ENCODE results near the gene PSMG3.

DNA sequence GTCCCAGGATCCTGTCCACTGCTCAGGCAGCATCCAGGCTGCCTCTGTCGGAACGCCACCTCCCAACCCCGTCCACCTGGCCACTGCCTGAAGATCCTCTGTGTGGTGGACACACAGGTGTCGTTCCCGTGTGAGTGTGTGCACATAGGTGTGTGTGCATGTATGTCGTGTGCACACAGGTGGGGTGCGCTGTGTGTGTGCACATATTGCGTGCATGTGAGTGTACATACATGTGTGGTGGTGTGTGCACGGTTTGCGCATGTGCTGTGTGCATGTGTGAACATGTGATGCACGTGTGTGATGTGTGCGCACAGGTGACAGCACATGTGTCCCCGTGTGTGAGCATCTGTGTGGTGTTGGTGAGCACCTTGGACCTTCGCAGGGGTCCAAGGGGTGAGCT is 20.9 kb downstream of the PSMG3 start:
- TF ChIP-seq, protein P1, sequence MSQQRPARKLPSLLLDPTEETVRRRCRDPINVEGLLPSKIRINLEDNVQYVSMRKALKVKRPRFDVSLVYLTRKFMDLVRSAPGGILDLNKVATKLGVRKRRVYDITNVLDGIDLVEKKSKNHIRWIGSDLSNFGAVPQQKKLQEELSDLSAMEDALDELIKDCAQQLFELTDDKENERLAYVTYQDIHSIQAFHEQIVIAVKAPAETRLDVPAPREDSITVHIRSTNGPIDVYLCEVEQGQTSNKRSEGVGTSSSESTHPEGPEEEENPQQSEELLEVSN (IDR thresholded peaks at IDR 0.05): no peak
- no peak for TF ChIP-seq JUND (IDR thresholded peaks at IDR 0.05; ENCODE audit: low read length)
- TF ChIP-seq, protein P2, sequence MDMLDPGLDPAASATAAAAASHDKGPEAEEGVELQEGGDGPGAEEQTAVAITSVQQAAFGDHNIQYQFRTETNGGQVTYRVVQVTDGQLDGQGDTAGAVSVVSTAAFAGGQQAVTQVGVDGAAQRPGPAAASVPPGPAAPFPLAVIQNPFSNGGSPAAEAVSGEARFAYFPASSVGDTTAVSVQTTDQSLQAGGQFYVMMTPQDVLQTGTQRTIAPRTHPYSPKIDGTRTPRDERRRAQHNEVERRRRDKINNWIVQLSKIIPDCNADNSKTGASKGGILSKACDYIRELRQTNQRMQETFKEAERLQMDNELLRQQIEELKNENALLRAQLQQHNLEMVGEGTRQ (IDR thresholded peaks at IDR 0.05; ENCODE audit: low read length): no peak
